ENCODE data around the gene COL8A2. TPM values are rescaled to one million over a fixed set of nuclear protein-coding genes. Genes with fewer than 3 reads are reported as not detected.

Gene COL8A2
- polyA plus RNA-seq, 1 experiment, result 6.8 TPM

- Histone ChIP-seq H3K27me3 (ENCODE audit: control insufficient read depth, insufficient read depth, low read length) (no peaks in the 10 kb centered on the region), H3K36me3 (ENCODE audit: control insufficient read depth, insufficient read depth, low read length) (no peaks in the 10 kb centered on the region), H3K4me3 (ENCODE audit: low read depth, low read length) (no peak overlapping the region)
- ChIA-PET CTCF (interaction anchor here (0.8 to 1.7 kb wide), 2 partner anchors 9 to 18 kb away, joined by 4 to 5 read pairs; no protein-coding TSS in a partner anchor), POLR2A (no interaction called here)
- DNase-seq (ENCODE audit: low read depth), result no peak
- TF ChIP-seq CTCF (IDR thresholded peaks at IDR 0.05; ENCODE audit: insufficient read depth, low read depth, low read length), result no peak
Observed at GRCh38 chr1:36068866-36069265, 56.2 kb downstream of the COL8A2 start.

GRCh38 chr1:36067871-36068270 lies 57.2 kb downstream of the COL8A2 start:
- H3K4me3 ChIP-seq (ENCODE audit: low read depth, low read length), result no peak overlapping the region
- no peaks in the 10 kb centered on the region for H3K36me3 ChIP-seq (ENCODE audit: control insufficient read depth, insufficient read depth, low read length)
- POLR2A ChIA-PET, result no interaction called here
- no peak for DNase-seq (ENCODE audit: low read depth)
- no peaks in the 10 kb centered on the region for H3K27me3 ChIP-seq (ENCODE audit: control insufficient read depth, insufficient read depth, low read length)
- TF ChIP-seq CTCF (IDR thresholded peaks at IDR 0.05; ENCODE audit: insufficient read depth, low read depth, low read length), result no peak
- CTCF ChIA-PET, result no interaction called here

GRCh38 chr1:36062315-36062714 lies 62.7 kb downstream of the COL8A2 start:
- POLR2A ChIA-PET, result no interaction called here
- Histone ChIP-seq H3K36me3 (ENCODE audit: control insufficient read depth, insufficient read depth, low read length) (no peaks in the 10 kb centered on the region), H3K4me3 (ENCODE audit: low read depth, low read length) (no peak overlapping the region), H3K27me3 (ENCODE audit: control insufficient read depth, insufficient read depth, low read length) (no peaks in the 10 kb centered on the region)
- CTCF ChIA-PET, result no interaction called here
- no peak for DNase-seq (ENCODE audit: low read depth)
- TF ChIP-seq CTCF (IDR thresholded peaks at IDR 0.05; ENCODE audit: insufficient read depth, low read depth, low read length), result no peak

GRCh38 chr1:36055706-36056105 lies 69.3 kb downstream of the COL8A2 start:
- no peaks in the 10 kb centered on the region for H3K27me3 ChIP-seq (ENCODE audit: control insufficient read depth, insufficient read depth, low read length)
- TF ChIP-seq CTCF (IDR thresholded peaks at IDR 0.05; ENCODE audit: insufficient read depth, low read depth, low read length), result no peak
- DNase-seq (ENCODE audit: low read depth), result no peak
- CTCF ChIA-PET, result interaction anchor here (0.9 kb wide), 1 partner anchor 72 kb away, joined by 3 read pairs; no protein-coding TSS in a partner anchor
- POLR2A ChIA-PET, result no interaction called here
- H3K36me3 ChIP-seq (ENCODE audit: control insufficient read depth, insufficient read depth, low read length), result peaks cover 3% of the 10 kb centered on the region
- no peak overlapping the region for H3K4me3 ChIP-seq (ENCODE audit: low read depth, low read length)

GRCh38 chr1:36053978-36054377 lies 71.0 kb downstream of the COL8A2 start:
- CTCF ChIA-PET, result interaction anchor here (1.0 kb wide), 1 partner anchor 171 kb away, joined by 3 read pairs; the partner anchor contains the start of gene AGO1

More at GRCh38 chr1:36053978-36054377, 71.0 kb downstream of the COL8A2 start:
- no peak for TF ChIP-seq CTCF (IDR thresholded peaks at IDR 0.05; ENCODE audit: insufficient read depth, low read depth, low read length)
- POLR2A ChIA-PET, result no interaction called here
- no peak for DNase-seq (ENCODE audit: low read depth)
- Histone ChIP-seq H3K36me3 (ENCODE audit: control insufficient read depth, insufficient read depth, low read length) (peaks cover 3% of the 10 kb centered on the region), H3K4me3 (ENCODE audit: low read depth, low read length) (no peak overlapping the region), H3K27me3 (ENCODE audit: control insufficient read depth, insufficient read depth, low read length) (no peaks in the 10 kb centered on the region)
